ENCODE measurements around the gene CUX1.
"Not testable (repeated sequence)": the region's sequence is repeated elsewhere in the genome, so short reads cannot be mapped to it uniquely, and the experiment has no call there.

Gene CUX1

GRCh38 chr7:101819183-101819582 lies 1.8 kb downstream of the CUX1 start:
- DNase-seq (ENCODE audit: low read depth), result no peak
- no peak overlapping the region for H3K4me3 ChIP-seq (ENCODE audit: low read length)
- TF ChIP-seq CTCF (IDR thresholded peaks at IDR 0.05; ENCODE audit: insufficient read depth, low read depth, low read length, missing control alignments), result no peak

- no peak overlapping the region for H3K4me3 ChIP-seq (ENCODE audit: low read length)
- peak; percentile 81 for DNase-seq (ENCODE audit: low read depth)
- no peak for TF ChIP-seq CTCF (IDR thresholded peaks at IDR 0.05; ENCODE audit: insufficient read depth, low read depth, low read length, missing control alignments)
These were observed 2.6 kb downstream of the CUX1 start for GRCh38 chr7:101819913-101820522.

GRCh38 chr7:101820703-101821102 lies 3.3 kb downstream of the CUX1 start:
- H3K4me3 ChIP-seq (ENCODE audit: low read length), result no peak overlapping the region
- TF ChIP-seq CTCF (IDR thresholded peaks at IDR 0.05; ENCODE audit: insufficient read depth, low read depth, low read length, missing control alignments), result no peak
- DNase-seq (ENCODE audit: low read depth), result no peak

- not testable (repeated sequence) for H3K4me3 ChIP-seq (ENCODE audit: low read length); DNase-seq (ENCODE audit: low read depth)
These were observed 5.2 kb downstream of the CUX1 start for GRCh38 chr7:101822632-101823031.

- DNase-seq (ENCODE audit: low read depth), result peak; percentile 40
- TF ChIP-seq CTCF (IDR thresholded peaks at IDR 0.05; ENCODE audit: insufficient read depth, low read depth, low read length, missing control alignments), result no peak
- no peak overlapping the region for H3K4me3 ChIP-seq (ENCODE audit: low read length)
These were observed 5.7 kb downstream of the CUX1 start for GRCh38 chr7:101823096-101823495.

- no peak overlapping the region for H3K4me3 ChIP-seq (ENCODE audit: low read length)
- TF ChIP-seq CTCF (IDR thresholded peaks at IDR 0.05; ENCODE audit: insufficient read depth, low read depth, low read length, missing control alignments), result no peak
- peak; percentile 65 for DNase-seq (ENCODE audit: low read depth)
These were observed 6.2 kb downstream of the CUX1 start for GRCh38 chr7:101823596-101823995.

GRCh38 chr7:101824440-101824839 lies 7.0 kb downstream of the CUX1 start:
- DNase-seq (ENCODE audit: low read depth), result no peak
- no peak overlapping the region for H3K4me3 ChIP-seq (ENCODE audit: low read length)
- TF ChIP-seq CTCF (IDR thresholded peaks at IDR 0.05; ENCODE audit: insufficient read depth, low read depth, low read length, missing control alignments), result no peak

Data from epithelial cell of esophagus (primary cell).